GM23338 (cell line): ENCODE data around the gene ARID3B. TPM values are rescaled to one million over a fixed set of nuclear protein-coding genes. Genes with fewer than 3 reads are reported as not detected.

Experiments used
- ATAC-seq: fragments of 200-7000 bp; cut with Tn5 transposase; 3 replicates; pipeline ENCODE4 v1.9.1; 2020
- DNase-seq: peaks from one replicate; pipeline ENCODE4 v3.0.0-alpha.2; 2015; ENCODE audit warnings: low spot score
- H2AFZ ChIP-seq: fragments of 200-600 bp; sonication (generic); 2 replicates; pipeline ENCODE4 v1.8.0; 2016; ENCODE audit warnings: antibody characterized with exemption, mild to moderate bottlenecking, moderate library complexity
- H3F3A ChIP-seq: fragments of 200-600 bp; sonication (generic); replicated peaks from 2 replicates; pipeline ENCODE4 v1.8.0; 2017; ENCODE audit warnings: antibody characterized with exemption, mixed run types, low read depth
- H3K27ac ChIP-seq: fragments of 200-600 bp; sonication (generic); 2 replicates; pipeline ENCODE4 v1.6.1; 2016; ENCODE audit warnings: low read depth
- H3K27me3 ChIP-seq: fragments of 200-600 bp; sonication (generic); 2 replicates; pipeline ENCODE4 v1.8.0; 2016; ENCODE audit warnings: mild to moderate bottlenecking, mixed run types, moderate library complexity; ENCODE audit not compliant: insufficient read depth
- H3K36me3 ChIP-seq: fragments of 200-600 bp; sonication (generic); 2 replicates; pipeline ENCODE4 v1.8.0; 2016; ENCODE audit warnings: mild to moderate bottlenecking; ENCODE audit not compliant: insufficient read depth
- H3K4me1 ChIP-seq: fragments of 200-600 bp; sonication (generic); 2 replicates; pipeline ENCODE4 v1.8.0; 2016; ENCODE audit warnings: mild to moderate bottlenecking, moderate library complexity; ENCODE audit not compliant: insufficient read depth
- H3K4me2 ChIP-seq: fragments of 200-600 bp; sonication (generic); 2 replicates; pipeline ENCODE4 v1.7.1; 2017; ENCODE audit warnings: mixed run types
- H3K4me3 ChIP-seq: fragments of 200-600 bp; sonication (generic); 2 replicates; pipeline ENCODE4 v1.6.1; 2016; ENCODE audit warnings: mixed run types
- H3K79me2 ChIP-seq: fragments of 200-600 bp; sonication (generic); replicated peaks from 2 replicates; pipeline ENCODE4 v1.8.0; 2017; ENCODE audit warnings: mild to moderate bottlenecking; ENCODE audit not compliant: insufficient read depth
- H3K9me2 ChIP-seq: fragments of 200-600 bp; sonication (generic); 2 replicates; pipeline ENCODE4 v1.8.0; 2017; ENCODE audit not compliant: insufficient read depth
- H4K20me1 ChIP-seq: fragments of 200-600 bp; sonication (generic); replicated peaks from 2 replicates; pipeline ENCODE4 v1.8.0; 2017; ENCODE audit warnings: mild to moderate bottlenecking; ENCODE audit not compliant: insufficient read depth
- H3K27ac Mint-ChIP-seq: 2 replicates; pipeline ENCODE4 v1.8.0; 2020; ENCODE audit warnings: inconsistent platforms, mild to moderate bottlenecking, moderate library complexity, mixed read lengths
- H3K27me3 Mint-ChIP-seq: 3 replicates; pipeline ENCODE4 v1.8.0; 2022; ENCODE audit warnings: low read depth, mild to moderate bottlenecking, moderate library complexity, mixed read lengths, inconsistent platforms; ENCODE audit not compliant: insufficient read depth, poor library complexity
- H3K36me3 Mint-ChIP-seq: 3 replicates; pipeline ENCODE4 v1.8.0; 2021; ENCODE audit warnings: low read depth, mild to moderate bottlenecking, inconsistent platforms, moderate library complexity, mixed read lengths
- H3K4me1 Mint-ChIP-seq: 3 replicates; pipeline ENCODE4 v1.8.0; 2020; ENCODE audit warnings: mild to moderate bottlenecking, inconsistent platforms, mixed read lengths
- H3K4me3 Mint-ChIP-seq: 3 replicates; pipeline ENCODE4 v1.8.0; 2021; ENCODE audit warnings: moderate library complexity, mild to moderate bottlenecking, inconsistent platforms, mixed read lengths
- H3K9me3 Mint-ChIP-seq: 3 replicates; pipeline ENCODE4 v1.8.0; 2020; ENCODE audit warnings: moderate library complexity, mild to moderate bottlenecking, inconsistent platforms, mixed read lengths
- CREB1 ChIP-seq: fragments of 250-450 bp; sonication (Bioruptor Pico); IDR thresholded peaks from 2 replicates; pipeline ENCODE4 v1.5.0; 2020; ENCODE audit warnings: low read depth, mild to moderate bottlenecking, moderate library complexity
- EZH2 ChIP-seq: fragments of 200-600 bp; sonication (generic); IDR thresholded peaks from one replicate; pipeline ENCODE4 v1.8.0; 2017; ENCODE audit warnings: antibody characterized with exemption, mild to moderate bottlenecking, low read depth; ENCODE audit not compliant: unreplicated experiment
- EZH2phosphoT487 ChIP-seq: fragments of 200-600 bp; sonication (generic); IDR thresholded peaks from one replicate; pipeline ENCODE4 v1.8.1; 2018; ENCODE audit warnings: antibody characterized with exemption; ENCODE audit not compliant: unreplicated experiment
- JUNB ChIP-seq: IDR thresholded peaks from one replicate; pipeline ENCODE4 v1.6.1; 2016; ENCODE audit warnings: antibody characterized with exemption; ENCODE audit not compliant: unreplicated experiment
- NANOG ChIP-seq: IDR thresholded peaks from 2 replicates; pipeline ENCODE4 v1.6.1; 2016; ENCODE audit warnings: antibody characterized with exemption, borderline replicate concordance
- ZNF114 ChIP-seq: fragments of 250-450 bp; sonication (Bioruptor Pico); IDR thresholded peaks from 2 replicates; pipeline ENCODE4 v1.5.0; 2020; ENCODE audit warnings: mild to moderate bottlenecking, moderate library complexity
- ZNF331 ChIP-seq: fragments of 250-450 bp; sonication (Bioruptor Pico); IDR thresholded peaks from 2 replicates; pipeline ENCODE4 v1.5.0; 2020; ENCODE audit warnings: low read depth, mild to moderate bottlenecking, moderate library complexity
- polyA plus RNA-seq: library from polyadenylated mRNA; unstranded; fragments of >200 nt; fragmentation: Nextera tagmentation; extraction: Ambion mirVana; gene quantifications from 2 replicates; pipeline ENCODE4 v1.2.1, GENCODE V29; 2016
- total RNA-seq: library from RNA; depleted of rRNA; stranded (reverse); fragments of >200 nt; shearing (Covaris generic); gene quantifications from 2 replicates; pipeline ENCODE4 v1.2.3, GENCODE V29; 2014
- TF ChIP-seq, protein P1 (sequence below): IDR thresholded peaks from one replicate; pipeline ENCODE4 v1.6.1; 2018; ENCODE audit warnings: antibody characterized with exemption; ENCODE audit not compliant: unreplicated experiment
- TF ChIP-seq, protein P2 (sequence below), 2 experiments: fragments of 200-600 bp in 1 of 2; sonication (generic) in 1 of 2; conservative IDR thresholded peaks; 2 replicates each; pipeline versions ENCODE4 v1.5.1 to v1.6.1; 2016 to 2017; ENCODE audit warnings: antibody characterized with exemption in 2 of 2, low read depth in 2 of 2, mild to moderate bottlenecking in 2 of 2, moderate library complexity in 1 of 2
- TF ChIP-seq, protein P3 (sequence below): fragments of 250-450 bp; sonication (Bioruptor Pico); IDR thresholded peaks from 2 replicates; pipeline ENCODE4 v1.5.0; 2020; ENCODE audit warnings: mild to moderate bottlenecking, moderate library complexity

The ARID3B gene
- total and polyA plus RNA-seq, 2 experiments from 2014 or later = 65.5 to 147 TPM

DNA sequence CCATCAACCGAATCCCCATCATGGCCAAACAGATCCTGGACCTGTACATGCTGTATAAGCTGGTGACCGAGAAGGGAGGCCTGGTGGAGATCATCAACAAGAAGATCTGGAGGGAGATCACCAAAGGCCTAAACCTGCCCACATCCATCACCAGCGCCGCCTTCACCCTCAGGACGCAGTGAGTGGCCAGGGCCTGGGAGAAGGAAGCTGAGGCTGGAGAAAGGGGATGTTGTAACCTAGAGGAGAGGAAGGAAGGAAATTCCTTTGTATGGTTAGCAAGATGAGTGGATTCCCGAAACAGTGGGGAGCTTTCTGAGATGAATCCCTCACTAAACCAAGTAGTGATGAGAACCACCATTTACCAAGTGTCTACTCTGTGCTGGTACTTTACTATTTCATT is 48.8 kb downstream of the ARID3B start:
- Histone ChIP-seq H3K4me1 (peaks cover 16% of the 10 kb centered on the region), H3K36me3 (peaks cover 26% of the 10 kb centered on the region), H3K4me3 (no peak overlapping the region), H3K79me2 (peaks cover 6% of the 10 kb centered on the region), H3K4me2 (no peak overlapping the region), H3K27ac (peak overlapping the region; percentile 87), H3F3A (peaks cover 24% of the 10 kb centered on the region), H3K9me2 (no peaks in the 10 kb centered on the region), H4K20me1 (peaks cover 30% of the 10 kb centered on the region), H2AFZ (no peak overlapping the region), H3K27me3 (no peaks in the 10 kb centered on the region)
- peaks cover 3% of the 10 kb centered on the region for H3K27me3 Mint-ChIP-seq
- TF ChIP-seq EZH2 (no peak), CREB1 (CRISPR knock-in tag) (no peak)
- TF ChIP-seq, protein P1, sequence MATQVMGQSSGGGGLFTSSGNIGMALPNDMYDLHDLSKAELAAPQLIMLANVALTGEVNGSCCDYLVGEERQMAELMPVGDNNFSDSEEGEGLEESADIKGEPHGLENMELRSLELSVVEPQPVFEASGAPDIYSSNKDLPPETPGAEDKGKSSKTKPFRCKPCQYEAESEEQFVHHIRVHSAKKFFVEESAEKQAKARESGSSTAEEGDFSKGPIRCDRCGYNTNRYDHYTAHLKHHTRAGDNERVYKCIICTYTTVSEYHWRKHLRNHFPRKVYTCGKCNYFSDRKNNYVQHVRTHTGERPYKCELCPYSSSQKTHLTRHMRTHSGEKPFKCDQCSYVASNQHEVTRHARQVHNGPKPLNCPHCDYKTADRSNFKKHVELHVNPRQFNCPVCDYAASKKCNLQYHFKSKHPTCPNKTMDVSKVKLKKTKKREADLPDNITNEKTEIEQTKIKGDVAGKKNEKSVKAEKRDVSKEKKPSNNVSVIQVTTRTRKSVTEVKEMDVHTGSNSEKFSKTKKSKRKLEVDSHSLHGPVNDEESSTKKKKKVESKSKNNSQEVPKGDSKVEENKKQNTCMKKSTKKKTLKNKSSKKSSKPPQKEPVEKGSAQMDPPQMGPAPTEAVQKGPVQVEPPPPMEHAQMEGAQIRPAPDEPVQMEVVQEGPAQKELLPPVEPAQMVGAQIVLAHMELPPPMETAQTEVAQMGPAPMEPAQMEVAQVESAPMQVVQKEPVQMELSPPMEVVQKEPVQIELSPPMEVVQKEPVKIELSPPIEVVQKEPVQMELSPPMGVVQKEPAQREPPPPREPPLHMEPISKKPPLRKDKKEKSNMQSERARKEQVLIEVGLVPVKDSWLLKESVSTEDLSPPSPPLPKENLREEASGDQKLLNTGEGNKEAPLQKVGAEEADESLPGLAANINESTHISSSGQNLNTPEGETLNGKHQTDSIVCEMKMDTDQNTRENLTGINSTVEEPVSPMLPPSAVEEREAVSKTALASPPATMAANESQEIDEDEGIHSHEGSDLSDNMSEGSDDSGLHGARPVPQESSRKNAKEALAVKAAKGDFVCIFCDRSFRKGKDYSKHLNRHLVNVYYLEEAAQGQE = no peak
- peak overlapping the region; percentile 84 for H3K27ac Mint-ChIP-seq
- H3K4me3 Mint-ChIP-seq = no peak overlapping the region; the same call in 2 of the 3 replicates
- peaks cover 75% of the 10 kb centered on the region for H3K36me3 Mint-ChIP-seq
- H3K4me1 Mint-ChIP-seq = peaks cover 24% of the 10 kb centered on the region
- H3K9me3 Mint-ChIP-seq = no peaks in the 10 kb centered on the region
- ATAC-seq = no peak
- DNase-seq = no peak

DNA sequence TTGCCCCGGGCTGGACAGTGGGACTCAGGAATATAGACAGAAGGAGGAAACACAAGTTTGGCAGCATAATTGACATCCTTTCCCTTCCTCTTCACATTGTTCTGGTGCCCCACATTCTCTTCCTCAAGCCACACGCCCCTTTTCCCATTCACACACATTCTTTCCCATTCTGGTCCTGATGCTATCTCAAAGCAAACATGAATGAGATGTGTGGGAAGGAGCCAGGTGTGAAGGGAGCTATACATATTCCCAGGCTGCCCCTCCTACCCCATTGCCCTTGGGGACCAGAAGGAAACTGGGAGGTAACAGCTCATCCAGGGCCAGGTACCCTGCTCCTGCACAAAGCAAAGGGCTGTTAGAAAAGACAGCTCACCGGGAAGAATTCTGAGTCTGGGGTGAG is 51.2 kb downstream of the ARID3B start:
- Histone ChIP-seq H3K4me2 (no peak overlapping the region), H3K4me1 (peaks cover 16% of the 10 kb centered on the region), H3K27ac (no peak overlapping the region), H3K9me2 (no peaks in the 10 kb centered on the region), H3K79me2 (no peaks in the 10 kb centered on the region), H3K36me3 (peaks cover 26% of the 10 kb centered on the region), H3K27me3 (no peaks in the 10 kb centered on the region), H3K4me3 (no peak overlapping the region), H3F3A (peaks cover 24% of the 10 kb centered on the region), H2AFZ (no peak overlapping the region), H4K20me1 (peaks cover 22% of the 10 kb centered on the region)
- no peak for DNase-seq
- no peak overlapping the region for H3K4me3 Mint-ChIP-seq
- peaks cover 3% of the 10 kb centered on the region for H3K27me3 Mint-ChIP-seq
- H3K9me3 Mint-ChIP-seq = no peaks in the 10 kb centered on the region
- H3K4me1 Mint-ChIP-seq = peaks cover 18% of the 10 kb centered on the region
- H3K36me3 Mint-ChIP-seq = peaks cover 72% of the 10 kb centered on the region
- H3K27ac Mint-ChIP-seq = no peak overlapping the region
- no peak for ATAC-seq
- TF ChIP-seq, protein P2, sequence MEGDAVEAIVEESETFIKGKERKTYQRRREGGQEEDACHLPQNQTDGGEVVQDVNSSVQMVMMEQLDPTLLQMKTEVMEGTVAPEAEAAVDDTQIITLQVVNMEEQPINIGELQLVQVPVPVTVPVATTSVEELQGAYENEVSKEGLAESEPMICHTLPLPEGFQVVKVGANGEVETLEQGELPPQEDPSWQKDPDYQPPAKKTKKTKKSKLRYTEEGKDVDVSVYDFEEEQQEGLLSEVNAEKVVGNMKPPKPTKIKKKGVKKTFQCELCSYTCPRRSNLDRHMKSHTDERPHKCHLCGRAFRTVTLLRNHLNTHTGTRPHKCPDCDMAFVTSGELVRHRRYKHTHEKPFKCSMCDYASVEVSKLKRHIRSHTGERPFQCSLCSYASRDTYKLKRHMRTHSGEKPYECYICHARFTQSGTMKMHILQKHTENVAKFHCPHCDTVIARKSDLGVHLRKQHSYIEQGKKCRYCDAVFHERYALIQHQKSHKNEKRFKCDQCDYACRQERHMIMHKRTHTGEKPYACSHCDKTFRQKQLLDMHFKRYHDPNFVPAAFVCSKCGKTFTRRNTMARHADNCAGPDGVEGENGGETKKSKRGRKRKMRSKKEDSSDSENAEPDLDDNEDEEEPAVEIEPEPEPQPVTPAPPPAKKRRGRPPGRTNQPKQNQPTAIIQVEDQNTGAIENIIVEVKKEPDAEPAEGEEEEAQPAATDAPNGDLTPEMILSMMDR (conservative IDR thresholded peaks at IDR 0.05; ENCODE audit: low read depth in 2 of 2) = no peak
- TF ChIP-seq JUNB = no peak
- TF ChIP-seq EZH2phosphoT487 = no peak
- TF ChIP-seq EZH2 = no peak
- TF ChIP-seq, protein P3, sequence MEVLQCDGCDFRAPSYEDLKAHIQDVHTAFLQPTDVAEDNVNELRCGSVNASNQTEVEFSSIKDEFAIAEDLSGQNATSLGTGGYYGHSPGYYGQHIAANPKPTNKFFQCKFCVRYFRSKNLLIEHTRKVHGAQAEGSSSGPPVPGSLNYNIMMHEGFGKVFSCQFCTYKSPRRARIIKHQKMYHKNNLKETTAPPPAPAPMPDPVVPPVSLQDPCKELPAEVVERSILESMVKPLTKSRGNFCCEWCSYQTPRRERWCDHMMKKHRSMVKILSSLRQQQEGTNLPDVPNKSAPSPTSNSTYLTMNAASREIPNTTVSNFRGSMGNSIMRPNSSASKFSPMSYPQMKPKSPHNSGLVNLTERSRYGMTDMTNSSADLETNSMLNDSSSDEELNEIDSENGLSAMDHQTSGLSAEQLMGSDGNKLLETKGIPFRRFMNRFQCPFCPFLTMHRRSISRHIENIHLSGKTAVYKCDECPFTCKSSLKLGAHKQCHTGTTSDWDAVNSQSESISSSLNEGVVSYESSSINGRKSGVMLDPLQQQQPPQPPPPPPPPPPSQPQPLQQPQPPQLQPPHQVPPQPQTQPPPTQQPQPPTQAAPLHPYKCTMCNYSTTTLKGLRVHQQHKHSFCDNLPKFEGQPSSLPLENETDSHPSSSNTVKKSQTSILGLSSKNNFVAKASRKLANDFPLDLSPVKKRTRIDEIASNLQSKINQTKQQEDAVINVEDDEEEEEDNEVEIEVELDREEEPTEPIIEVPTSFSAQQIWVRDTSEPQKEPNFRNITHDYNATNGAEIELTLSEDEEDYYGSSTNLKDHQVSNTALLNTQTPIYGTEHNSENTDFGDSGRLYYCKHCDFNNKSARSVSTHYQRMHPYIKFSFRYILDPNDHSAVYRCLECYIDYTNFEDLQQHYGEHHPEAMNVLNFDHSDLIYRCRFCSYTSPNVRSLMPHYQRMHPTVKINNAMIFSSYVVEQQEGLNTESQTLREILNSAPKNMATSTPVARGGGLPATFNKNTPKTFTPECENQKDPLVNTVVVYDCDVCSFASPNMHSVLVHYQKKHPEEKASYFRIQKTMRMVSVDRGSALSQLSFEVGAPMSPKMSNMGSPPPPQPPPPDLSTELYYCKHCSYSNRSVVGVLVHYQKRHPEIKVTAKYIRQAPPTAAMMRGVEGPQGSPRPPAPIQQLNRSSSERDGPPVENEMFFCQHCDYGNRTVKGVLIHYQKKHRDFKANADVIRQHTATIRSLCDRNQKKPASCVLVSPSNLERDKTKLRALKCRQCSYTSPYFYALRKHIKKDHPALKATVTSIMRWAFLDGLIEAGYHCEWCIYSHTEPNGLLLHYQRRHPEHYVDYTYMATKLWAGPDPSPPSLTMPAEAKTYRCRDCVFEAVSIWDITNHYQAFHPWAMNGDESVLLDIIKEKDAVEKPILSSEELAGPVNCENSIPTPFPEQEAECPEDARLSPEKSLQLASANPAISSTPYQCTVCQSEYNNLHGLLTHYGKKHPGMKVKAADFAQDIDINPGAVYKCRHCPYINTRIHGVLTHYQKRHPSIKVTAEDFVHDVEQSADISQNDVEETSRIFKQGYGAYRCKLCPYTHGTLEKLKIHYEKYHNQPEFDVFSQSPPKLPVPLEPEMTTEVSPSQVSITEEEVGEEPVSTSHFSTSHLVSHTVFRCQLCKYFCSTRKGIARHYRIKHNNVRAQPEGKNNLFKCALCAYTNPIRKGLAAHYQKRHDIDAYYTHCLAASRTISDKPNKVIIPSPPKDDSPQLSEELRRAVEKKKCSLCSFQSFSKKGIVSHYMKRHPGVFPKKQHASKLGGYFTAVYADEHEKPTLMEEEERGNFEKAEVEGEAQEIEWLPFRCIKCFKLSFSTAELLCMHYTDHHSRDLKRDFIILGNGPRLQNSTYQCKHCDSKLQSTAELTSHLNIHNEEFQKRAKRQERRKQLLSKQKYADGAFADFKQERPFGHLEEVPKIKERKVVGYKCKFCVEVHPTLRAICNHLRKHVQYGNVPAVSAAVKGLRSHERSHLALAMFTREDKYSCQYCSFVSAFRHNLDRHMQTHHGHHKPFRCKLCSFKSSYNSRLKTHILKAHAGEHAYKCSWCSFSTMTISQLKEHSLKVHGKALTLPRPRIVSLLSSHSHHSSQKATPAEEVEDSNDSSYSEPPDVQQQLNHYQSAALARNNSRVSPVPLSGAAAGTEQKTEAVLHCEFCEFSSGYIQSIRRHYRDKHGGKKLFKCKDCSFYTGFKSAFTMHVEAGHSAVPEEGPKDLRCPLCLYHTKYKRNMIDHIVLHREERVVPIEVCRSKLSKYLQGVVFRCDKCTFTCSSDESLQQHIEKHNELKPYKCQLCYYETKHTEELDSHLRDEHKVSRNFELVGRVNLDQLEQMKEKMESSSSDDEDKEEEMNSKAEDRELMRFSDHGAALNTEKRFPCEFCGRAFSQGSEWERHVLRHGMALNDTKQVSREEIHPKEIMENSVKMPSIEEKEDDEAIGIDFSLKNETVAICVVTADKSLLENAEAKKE (CRISPR knock-in tag) = no peak
- TF ChIP-seq ZNF114 (CRISPR knock-in tag) = no peak
- TF ChIP-seq ZNF331 (CRISPR knock-in tag) = no peak
- TF ChIP-seq NANOG = no peak
- TF ChIP-seq CREB1 (CRISPR knock-in tag) = no peak
